WTC11 (cell line): ENCODE results near the gene USP37. TPM values are rescaled to one million over a fixed set of nuclear protein-coding genes. Genes with fewer than 3 reads are reported as not detected.
"Not testable (repeated sequence)": the region's sequence is repeated elsewhere in the genome, so short reads cannot be mapped to it uniquely, and the experiment has no call there.

Source experiments
- ATAC-seq: fragments of 200-7000 bp; cut with Tn5 transposase; 2 replicates; pipeline ENCODE4 v1.10.0; 2021; ENCODE audit warnings: mild to moderate bottlenecking, moderate library complexity
- CTCF ChIA-PET: fragments of 300-600 bp; sonication (Branson Sonifier 250); formaldehyde crosslinking; loops from one replicate; lab custom pipeline; 2021; ENCODE audit warnings: antibody characterized with exemption; lab: Charles Lee
- POLR2A ChIA-PET: fragments of 350-600 bp; sonication (Branson Sonifier 250); formaldehyde crosslinking; loops from one replicate; lab custom pipeline; 2021; ENCODE audit warnings: antibody characterized with exemption; lab: Charles Lee
- DNase-seq: peaks from one replicate; pipeline ENCODE4 v3.0.0; 2021; ENCODE audit warnings: low spot score
- H3K27ac Mint-ChIP-seq: 2 replicates; pipeline ENCODE4 v1.8.0; 2021; ENCODE audit warnings: mixed read lengths
- H3K27me3 Mint-ChIP-seq: 2 replicates; pipeline ENCODE4 v1.8.0; 2021; ENCODE audit warnings: low read depth, mild to moderate bottlenecking, moderate library complexity, mixed read lengths
- H3K36me3 Mint-ChIP-seq: 2 replicates; pipeline ENCODE4 v1.8.0; 2021; ENCODE audit warnings: mixed read lengths
- H3K4me1 Mint-ChIP-seq: 2 replicates; pipeline ENCODE4 v1.8.0; 2022; ENCODE audit warnings: mixed read lengths
- H3K4me3 Mint-ChIP-seq: 2 replicates; pipeline ENCODE4 v1.8.0; 2021; ENCODE audit warnings: mild to moderate bottlenecking, moderate library complexity, mixed read lengths
- H3K9me3 Mint-ChIP-seq: 2 replicates; pipeline ENCODE4 v1.8.0; 2021; ENCODE audit warnings: mixed read lengths
- AFF4 ChIP-seq: sonication (generic); formaldehyde crosslinking; IDR thresholded peaks from 2 replicates; pipeline ENCODE4 v1.8.1; 2023; ENCODE audit warnings: mild to moderate bottlenecking, missing genetic modification reagents, borderline replicate concordance
- CDX4 ChIP-seq: fragments of 250-450 bp; sonication (Bioruptor Pico); IDR thresholded peaks from 2 replicates; pipeline ENCODE4 v1.9.0; 2021; ENCODE audit warnings: moderate library complexity, mild to moderate bottlenecking, inconsistent platforms, borderline replicate concordance
- CREB1 ChIP-seq: sonication (generic); formaldehyde crosslinking; IDR thresholded peaks from 2 replicates; pipeline ENCODE4 v1.8.0; 2023; ENCODE audit warnings: mild to moderate bottlenecking, missing genetic modification reagents
- E2F1 ChIP-seq: sonication (generic); formaldehyde crosslinking; IDR thresholded peaks from 2 replicates; pipeline ENCODE4 v1.8.0; 2022; ENCODE audit warnings: mild to moderate bottlenecking, missing genetic modification reagents
- E2F4 ChIP-seq: sonication (generic); formaldehyde crosslinking; IDR thresholded peaks from 2 replicates; pipeline ENCODE4 v1.8.1; 2022; ENCODE audit warnings: low read depth, mild to moderate bottlenecking, moderate library complexity, missing genetic modification reagents, borderline replicate concordance
- ELF4 ChIP-seq: sonication (generic); formaldehyde crosslinking; IDR thresholded peaks from 2 replicates; pipeline ENCODE4 v1.8.1; 2022; ENCODE audit warnings: low read depth, mild to moderate bottlenecking, moderate library complexity, missing genetic modification reagents
- ESRRA ChIP-seq: sonication (generic); formaldehyde crosslinking; IDR thresholded peaks from 2 replicates; pipeline ENCODE4 v1.8.1; 2022; ENCODE audit warnings: mild to moderate bottlenecking, missing genetic modification reagents, borderline replicate concordance
- FOXP1 ChIP-seq: sonication (generic); formaldehyde crosslinking; IDR thresholded peaks from 2 replicates; pipeline ENCODE4 v1.8.0; 2022; ENCODE audit warnings: missing genetic modification reagents, mild to moderate bottlenecking, moderate library complexity, borderline replicate concordance
- JAZF1 ChIP-seq: fragments of 250-450 bp; sonication (Bioruptor Pico); IDR thresholded peaks from 2 replicates; pipeline ENCODE4 v1.9.0; 2021; ENCODE audit warnings: moderate library complexity, mild to moderate bottlenecking, inconsistent platforms
- NFATC4 ChIP-seq: fragments of 250-450 bp; sonication (Bioruptor Pico); IDR thresholded peaks from 2 replicates; pipeline ENCODE4 v1.9.0; 2021; ENCODE audit warnings: mild to moderate bottlenecking
- OVOL2 ChIP-seq: fragments of 250-450 bp; sonication (Bioruptor Pico); IDR thresholded peaks from 2 replicates; pipeline ENCODE4 v1.9.0; 2021; ENCODE audit warnings: mild to moderate bottlenecking, borderline replicate concordance
- SOX15 ChIP-seq: fragments of 250-450 bp; sonication (Bioruptor Pico); IDR thresholded peaks from 2 replicates; pipeline ENCODE4 v1.9.0; 2021; ENCODE audit warnings: mild to moderate bottlenecking
- ZMAT4 ChIP-seq: fragments of 250-450 bp; sonication (Bioruptor Pico); IDR thresholded peaks from 2 replicates; pipeline ENCODE4 v1.9.0; 2021; ENCODE audit warnings: mild to moderate bottlenecking
- ZNF219 ChIP-seq: sonication (generic); formaldehyde crosslinking; IDR thresholded peaks from 2 replicates; pipeline ENCODE4 v1.8.0; 2023; ENCODE audit warnings: missing genetic modification reagents, mild to moderate bottlenecking, borderline replicate concordance
- ZNF232 ChIP-seq: sonication (generic); formaldehyde crosslinking; IDR thresholded peaks from 2 replicates; pipeline ENCODE4 v1.8.0; 2022; ENCODE audit warnings: mild to moderate bottlenecking, missing genetic modification reagents
- ZNF281 ChIP-seq: sonication (generic); formaldehyde crosslinking; IDR thresholded peaks from 2 replicates; pipeline ENCODE4 v1.8.0; 2023; ENCODE audit warnings: mild to moderate bottlenecking, missing genetic modification reagents
- total RNA-seq: library from RNA; stranded (reverse); gene quantifications from 3 replicates; pipeline ENCODE4 v1.2.3, GENCODE V29; 2021

USP37 gene
- total RNA-seq, 1 experiment from 2014 or later = 21.6 TPM

GRCh38 chr2:218536804-218537494 is 31.2 kb downstream of the USP37 start:
- no peak for DNase-seq
- TF ChIP-seq ZMAT4 (CRISPR knock-in tag) = no peak
- no peak for TF ChIP-seq JAZF1 (CRISPR knock-in tag)
- no peak for TF ChIP-seq SOX15 (CRISPR knock-in tag)
- ChIA-PET CTCF (no interaction called here), POLR2A (no interaction called here)
- Mint-ChIP-seq H3K9me3 (no peaks in the 10 kb centered on the region), H3K36me3 (peaks cover 43% of the 10 kb centered on the region), H3K4me3 (no peak overlapping the region), H3K27me3 (no peaks in the 10 kb centered on the region), H3K4me1 (no peaks in the 10 kb centered on the region), H3K27ac (no peak overlapping the region)
- no peak for ATAC-seq

- ChIA-PET CTCF (interaction anchor here (1.1 kb wide), 1 partner anchor 13 kb away, joined by 4 read pairs; no protein-coding TSS in a partner anchor), POLR2A (no interaction called here)
- H3K27ac Mint-ChIP-seq = no peak overlapping the region
- ATAC-seq (no peak), DNase-seq (no peak)
- peaks cover 11% of the 10 kb centered on the region for H3K9me3 Mint-ChIP-seq
- peaks cover 69% of the 10 kb centered on the region for H3K36me3 Mint-ChIP-seq
- no peak overlapping the region for H3K4me3 Mint-ChIP-seq
- H3K4me1 Mint-ChIP-seq = no peaks in the 10 kb centered on the region
- TF ChIP-seq E2F4 (CRISPR knock-in tag) = no peak
- TF ChIP-seq E2F1 = no peak
- TF ChIP-seq ESRRA (CRISPR knock-in tag) = no peak
- TF ChIP-seq ZMAT4 (CRISPR knock-in tag) = no peak
- TF ChIP-seq CREB1 (CRISPR knock-in tag) = no peak
- no peaks in the 10 kb centered on the region for H3K27me3 Mint-ChIP-seq
Measured at GRCh38 chr2:218529990-218530389, 38.2 kb downstream of the USP37 start.

GRCh38 chr2:218528409-218528808 is 39.7 kb downstream of the USP37 start:
- Mint-ChIP-seq H3K9me3 (peaks cover 24% of the 10 kb centered on the region), H3K36me3 (peaks cover 78% of the 10 kb centered on the region)
- H3K27me3 Mint-ChIP-seq, DNase-seq, H3K27ac Mint-ChIP-seq, H3K4me1 Mint-ChIP-seq, ATAC-seq, H3K4me3 Mint-ChIP-seq, POLR2A ChIA-PET: not testable (repeated sequence)
- CTCF ChIA-PET = interaction anchor here (0.6 to 1.2 kb wide), 3 partner anchors 27 to 332 kb away, joined by 3 to 4 read pairs (median 3); no protein-coding TSS in a partner anchor

GRCh38 chr2:218523651-218524050 is 44.5 kb downstream of the USP37 start:
- DNase-seq (no peak), ATAC-seq (no peak)
- peaks cover 49% of the 10 kb centered on the region for H3K36me3 Mint-ChIP-seq
- no peak overlapping the region for H3K27ac Mint-ChIP-seq
- H3K4me3 Mint-ChIP-seq = no peak overlapping the region
- ChIA-PET CTCF (no interaction called here), POLR2A (no interaction called here)
- no peaks in the 10 kb centered on the region for H3K4me1 Mint-ChIP-seq
- no peaks in the 10 kb centered on the region for H3K27me3 Mint-ChIP-seq
- H3K9me3 Mint-ChIP-seq = peaks cover 24% of the 10 kb centered on the region
- no peak for TF ChIP-seq ELF4 (CRISPR knock-in tag)
- no peak for TF ChIP-seq AFF4 (CRISPR knock-in tag)
- no peak for TF ChIP-seq OVOL2
- no peak for TF ChIP-seq FOXP1
- TF ChIP-seq ZNF219 = no peak
- no peak for TF ChIP-seq ZNF281 (CRISPR knock-in tag)
- TF ChIP-seq CDX4 (CRISPR knock-in tag) = no peak
- TF ChIP-seq ZNF232 (CRISPR knock-in tag) = no peak
- TF ChIP-seq NFATC4 = no peak
